NB4 (cell line): ENCODE results near the gene ZNF727.

Experiments used
- CTCF ChIP-seq: IDR thresholded peaks from one replicate; pipeline ENCODE4 v1.5.1; 2012; ENCODE audit warnings: low read depth, low read length
- MAX ChIP-seq: IDR thresholded peaks from 2 replicates; pipeline ENCODE4 v1.6.1; 2011; ENCODE audit warnings: low read depth, low read length
- MYC ChIP-seq: IDR thresholded peaks from 2 replicates; pipeline ENCODE4 v1.6.1; 2011; ENCODE audit warnings: low read depth, low read length
- POLR2A ChIP-seq: IDR thresholded peaks from 2 replicates; pipeline ENCODE4 v1.6.1; 2011; ENCODE audit warnings: mild to moderate bottlenecking; ENCODE audit not compliant: insufficient read length; ENCODE audit errors: extremely low read depth

- no peak for TF ChIP-seq POLR2A
- TF ChIP-seq CTCF = no peak
- TF ChIP-seq MAX = no peak
- TF ChIP-seq MYC = no peak
Observed at GRCh38 chr7:63998549-63998948, 46.7 kb upstream of the ZNF727 start, which contains the start of gene ZNF722.
